OCI-LY7 (cell line): ENCODE measurements around the gene CRHR1. TPM values are rescaled to one million over a fixed set of nuclear protein-coding genes. Genes with fewer than 3 reads are reported as not detected.
A peak's percentile ranks its signal among the peaks of the same experiment; 100 is the strongest.

Source experiments
- BruUV-seq: library from RNA; stranded (reverse); fragments of 400-500 nt; replicated peaks from 2 replicates; lab custom pipeline; 2021; lab: Mats Ljungman, UMichigan
- CTCF ChIA-PET: fragments of 300-600 bp; sonication (Branson Sonifier 250); formaldehyde crosslinking; loops from one replicate; lab custom pipeline; 2022; ENCODE audit warnings: antibody characterized with exemption; ENCODE audit not compliant: unreplicated experiment; lab: Charles Lee
- POLR2A ChIA-PET: fragments of 300-600 bp; sonication (Branson Sonifier 250); formaldehyde crosslinking; loops from one replicate; lab custom pipeline; 2022; ENCODE audit warnings: antibody characterized with exemption; lab: Charles Lee
- DNase-seq: peaks from one replicate; pipeline ENCODE4 v3.0.0-alpha.2; 2015; ENCODE audit warnings: low spot score
- H2AFZ ChIP-seq: fragments of 200-600 bp; sonication (generic), shearing (Covaris generic); 2 replicates; pipeline ENCODE4 v1.6.1; 2014; ENCODE audit warnings: mild to moderate bottlenecking, antibody characterized with exemption, low read length, moderate library complexity
- H3K27ac ChIP-seq: fragments of 200-600 bp; sonication (generic); 2 replicates; pipeline ENCODE4 v1.5.1; 2014; ENCODE audit warnings: mixed run types, low read depth, mild to moderate bottlenecking, moderate library complexity, low read length, inconsistent platforms; ENCODE audit not compliant: poor library complexity, severe bottlenecking
- H3K36me3 ChIP-seq: fragments of 200-600 bp; sonication (generic); 2 replicates; pipeline ENCODE4 v1.6.1; 2014; ENCODE audit warnings: mild to moderate bottlenecking, antibody characterized with exemption, low read length, moderate library complexity, mixed read lengths; ENCODE audit not compliant: insufficient read depth
- H3K4me1 ChIP-seq: fragments of 200-600 bp; sonication (generic); 2 replicates; pipeline ENCODE4 v1.5.1; 2014; ENCODE audit warnings: mild to moderate bottlenecking, low read length; ENCODE audit not compliant: insufficient read depth, poor library complexity, severe bottlenecking
- H3K4me2 ChIP-seq: fragments of 200-600 bp; sonication (generic); 2 replicates; pipeline ENCODE4 v1.6.1; 2014; ENCODE audit warnings: mild to moderate bottlenecking, low read length
- H3K4me3 ChIP-seq: fragments of 200-600 bp; sonication (generic); 2 replicates; pipeline ENCODE4 v1.5.1; 2014; ENCODE audit warnings: mild to moderate bottlenecking, low read depth, low read length; ENCODE audit not compliant: poor library complexity, severe bottlenecking
- H3K79me2 ChIP-seq: fragments of 200-600 bp; sonication (generic); 2 replicates; pipeline ENCODE4 v1.6.1; 2016; ENCODE audit warnings: low read depth, mild to moderate bottlenecking, low read length, moderate library complexity, mixed read lengths; ENCODE audit not compliant: insufficient read depth
- H3K9me2 ChIP-seq: fragments of 200-600 bp; sonication (generic); 2 replicates; pipeline ENCODE4 v1.6.1; 2016; ENCODE audit warnings: mild to moderate bottlenecking, low read length, mixed read lengths; ENCODE audit not compliant: insufficient read depth
- H3K9me3 ChIP-seq: fragments of 200-600 bp; sonication (generic); 2 replicates; pipeline ENCODE4 v1.6.1; 2014; ENCODE audit warnings: mild to moderate bottlenecking, mixed run types, low read length, mixed read lengths
- H4K20me1 ChIP-seq: fragments of 200-600 bp; sonication (generic); 2 replicates; pipeline ENCODE4 v1.6.1; 2014; ENCODE audit warnings: mild to moderate bottlenecking, antibody characterized with exemption, low read length, moderate library complexity, mixed read lengths; ENCODE audit not compliant: insufficient read depth
- EZH2phosphoT487 ChIP-seq: fragments of 200-600 bp; sonication (generic); IDR thresholded peaks from 2 replicates; pipeline ENCODE4 v1.6.1; 2018; ENCODE audit warnings: low read depth, borderline replicate concordance, mild to moderate bottlenecking, mixed run types, antibody characterized with exemption, low read length, moderate library complexity, mixed read lengths
- intact Hi-C: fragments of 100-400 bp; cut with micrococcal nuclease; formaldehyde crosslinking; loops from one replicate; pipeline ENCODE4 v1.10.0; 2022; ENCODE audit not compliant: unreplicated experiment
- total RNA-seq, 2 experiments: library from RNA; depleted of rRNA in 1 of 2; stranded (reverse); fragments of >200 nt in 1 of 2; shearing (Covaris generic) in 1 of 2; gene quantifications; 2 replicates each; pipeline ENCODE4 v1.2.3, GENCODE V29; 2014 to 2022
- TF ChIP-seq, protein P1 (sequence below): fragments of 200-600 bp; sonication (generic); conservative IDR thresholded peaks from 2 replicates; pipeline ENCODE4 v1.5.1; 2014; ENCODE audit warnings: mild to moderate bottlenecking, antibody characterized with exemption, low read length, moderate library complexity, mixed read lengths

Gene CRHR1
- total RNA-seq, 2 experiments from 2014 or later: not detected

DNA sequence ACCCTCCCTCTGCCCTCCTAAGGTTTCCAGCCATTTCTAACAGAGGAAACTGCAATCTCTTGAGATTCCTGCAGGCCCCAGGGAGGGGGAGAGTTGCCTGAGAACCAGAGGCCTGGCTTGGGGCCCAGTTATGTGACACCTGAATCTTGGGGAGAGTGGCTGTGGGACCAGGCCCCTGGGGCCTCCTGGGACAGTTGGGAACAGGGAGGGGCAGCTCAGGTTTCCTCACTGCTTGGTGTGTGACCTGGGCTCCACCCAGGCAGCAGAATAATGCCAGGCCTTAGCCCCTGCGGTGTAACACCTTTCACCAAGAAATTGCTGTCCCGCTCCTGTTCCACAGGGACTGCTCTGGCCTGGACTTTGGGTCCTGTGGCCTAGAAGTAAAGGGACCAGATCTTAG lies 44.3 kb upstream of the CRHR1 start:
- Histone ChIP-seq H4K20me1 (no peaks in the 10 kb centered on the region), H3K4me2 (no peak overlapping the region), H3K36me3 (no peaks in the 10 kb centered on the region), H3K9me3 (no peaks in the 10 kb centered on the region), H3K4me1 (peaks cover 6% of the 10 kb centered on the region), H2AFZ (peak overlapping the region; percentile 80; the same call in 1 of the 2 replicates), H3K27ac (no peak overlapping the region), H3K9me2 (no peaks in the 10 kb centered on the region), H3K4me3 (no peak overlapping the region), H3K79me2 (no peaks in the 10 kb centered on the region)
- ChIA-PET POLR2A (no interaction called here), CTCF (no interaction called here)
- BruUV-seq: no TSS peak
- TF ChIP-seq EZH2phosphoT487: no peak
- TF ChIP-seq, protein P1, sequence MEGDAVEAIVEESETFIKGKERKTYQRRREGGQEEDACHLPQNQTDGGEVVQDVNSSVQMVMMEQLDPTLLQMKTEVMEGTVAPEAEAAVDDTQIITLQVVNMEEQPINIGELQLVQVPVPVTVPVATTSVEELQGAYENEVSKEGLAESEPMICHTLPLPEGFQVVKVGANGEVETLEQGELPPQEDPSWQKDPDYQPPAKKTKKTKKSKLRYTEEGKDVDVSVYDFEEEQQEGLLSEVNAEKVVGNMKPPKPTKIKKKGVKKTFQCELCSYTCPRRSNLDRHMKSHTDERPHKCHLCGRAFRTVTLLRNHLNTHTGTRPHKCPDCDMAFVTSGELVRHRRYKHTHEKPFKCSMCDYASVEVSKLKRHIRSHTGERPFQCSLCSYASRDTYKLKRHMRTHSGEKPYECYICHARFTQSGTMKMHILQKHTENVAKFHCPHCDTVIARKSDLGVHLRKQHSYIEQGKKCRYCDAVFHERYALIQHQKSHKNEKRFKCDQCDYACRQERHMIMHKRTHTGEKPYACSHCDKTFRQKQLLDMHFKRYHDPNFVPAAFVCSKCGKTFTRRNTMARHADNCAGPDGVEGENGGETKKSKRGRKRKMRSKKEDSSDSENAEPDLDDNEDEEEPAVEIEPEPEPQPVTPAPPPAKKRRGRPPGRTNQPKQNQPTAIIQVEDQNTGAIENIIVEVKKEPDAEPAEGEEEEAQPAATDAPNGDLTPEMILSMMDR: no peak
- DNase-seq: no peak
- intact Hi-C loops: no loop called here

DNA sequence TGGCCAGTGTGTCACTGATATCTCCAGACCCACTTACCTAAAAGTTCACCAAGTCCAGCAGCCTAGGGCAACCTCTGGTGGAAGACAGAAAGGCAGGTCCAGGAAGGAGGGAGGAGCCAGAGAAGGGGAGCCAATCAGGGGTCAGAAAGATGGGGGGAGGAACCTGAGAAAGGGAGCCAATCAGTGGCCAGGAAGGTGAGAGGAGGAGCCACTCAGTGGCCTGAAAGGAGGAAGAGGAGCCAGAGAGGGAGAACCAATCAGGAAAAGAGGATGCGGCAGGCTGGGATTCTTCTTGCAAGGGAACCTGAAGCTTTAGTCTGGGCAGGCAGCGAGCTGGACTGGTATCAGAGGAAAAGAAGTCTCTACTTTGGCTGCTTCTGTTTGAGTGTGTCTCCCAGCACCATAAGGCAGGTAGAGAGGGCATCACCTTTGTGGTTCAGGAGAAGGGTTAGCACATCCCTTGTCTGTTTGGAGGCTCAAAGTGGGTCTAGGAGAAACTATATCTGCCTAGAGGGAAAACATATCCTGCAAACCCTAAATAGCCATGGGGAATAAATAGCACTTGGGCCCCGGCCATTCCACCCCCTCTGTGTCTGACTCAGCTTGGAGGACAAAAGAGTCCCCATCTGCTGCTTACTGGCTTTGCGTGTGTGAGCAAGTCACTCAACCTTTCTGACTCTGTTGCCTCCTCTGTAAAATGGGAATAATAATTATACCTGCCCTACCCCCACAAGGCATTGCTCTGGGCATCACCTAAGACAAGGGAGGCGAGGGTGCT lies 43.4 kb upstream of the CRHR1 start:
- Histone ChIP-seq H3K9me3 (no peaks in the 10 kb centered on the region), H3K9me2 (no peaks in the 10 kb centered on the region), H4K20me1 (no peaks in the 10 kb centered on the region), H3K27ac (no peak overlapping the region), H3K4me1 (peaks cover 6% of the 10 kb centered on the region), H3K79me2 (no peaks in the 10 kb centered on the region), H3K4me2 (peak overlapping the region; percentile 7; the same call in 1 of the 2 replicates), H3K36me3 (no peaks in the 10 kb centered on the region), H2AFZ (peak overlapping the region; percentile 80), H3K4me3 (peak overlapping the region; percentile 1)
- POLR2A ChIA-PET: no interaction called here
- peak; percentile 74 for DNase-seq
- TF ChIP-seq EZH2phosphoT487: no peak
- TF ChIP-seq, protein P1: 0 out of 2 replicates have a peak, but pooled peaks have one; percentile 4
- BruUV-seq: no TSS peak
- CTCF ChIA-PET: no interaction called here
- intact Hi-C loops: no loop called here

DNA sequence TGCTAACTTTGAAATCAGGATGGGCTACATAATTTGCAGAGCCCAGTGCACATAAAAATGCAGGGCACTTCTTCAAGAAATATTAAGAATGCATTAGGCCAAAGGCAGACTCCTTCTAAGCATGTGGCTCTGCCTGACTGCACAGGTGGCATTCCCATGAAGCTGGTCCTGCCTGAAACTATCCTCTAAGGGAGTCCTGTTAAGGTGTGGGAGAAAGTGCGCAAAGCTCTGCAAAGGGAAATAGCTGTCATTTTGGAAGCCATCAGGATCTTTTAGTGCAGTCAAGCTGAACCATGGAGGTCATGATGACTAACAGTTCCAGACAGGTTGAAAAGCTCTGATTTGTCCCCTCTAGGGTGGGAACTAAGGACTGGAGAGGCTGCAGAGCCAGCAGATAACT lies 41.9 kb upstream of the CRHR1 start:
- ChIA-PET CTCF (no interaction called here), POLR2A (no interaction called here)
- no peaks in the 10 kb centered on the region for H4K20me1 ChIP-seq
- no peaks in the 10 kb centered on the region for H3K9me2 ChIP-seq
- H3K79me2 ChIP-seq: no peaks in the 10 kb centered on the region
- H2AFZ ChIP-seq: no peak overlapping the region
- H3K9me3 ChIP-seq: no peaks in the 10 kb centered on the region
- DNase-seq: no peak
- no peak overlapping the region for H3K4me2 ChIP-seq
- peaks cover 6% of the 10 kb centered on the region for H3K4me1 ChIP-seq
- no peak overlapping the region for H3K4me3 ChIP-seq
- no TSS peak for BruUV-seq
- no peak for TF ChIP-seq EZH2phosphoT487
- H3K36me3 ChIP-seq: no peaks in the 10 kb centered on the region
- intact Hi-C loops: no loop called here
- no peak overlapping the region for H3K27ac ChIP-seq
